Liver (tissue), 9 donors: ENCODE measurements around the gene SLC1A3. TPM values are rescaled to one million over a fixed set of nuclear protein-coding genes. Genes with fewer than 3 reads are reported as not detected.

ENCODE experiments used
- DNase-seq: peaks from one replicate; pipeline ENCODE4 v3.0.0-alpha.2; 2017; ENCODE audit warnings: low spot score
- H3K27ac ChIP-seq, 2 donors: one replicate each; pipeline ENCODE4 v1.7.0; 2013; ENCODE audit warnings: inconsistent platforms in 2 of 2, low read length in 2 of 2, control low read depth in 1 of 2, low read depth in 1 of 2, mild to moderate bottlenecking in 1 of 2
- H3K27me3 ChIP-seq, 4 donors: one replicate each; pipeline versions ENCODE4 v1.6.1 to v1.7.0; 2013; ENCODE audit warnings: low read length in 3 of 4, inconsistent platforms in 1 of 4, mild to moderate bottlenecking in 1 of 4, moderate library complexity in 1 of 4; ENCODE audit not compliant: control insufficient read depth in 4 of 4, insufficient read depth in 4 of 4
- H3K36me3 ChIP-seq, 4 donors: one replicate each; pipeline versions ENCODE4 v1.6.1 to v1.7.0; 2013; ENCODE audit warnings: low read length in 3 of 4, mild to moderate bottlenecking in 3 of 4, low read depth in 1 of 4, moderate library complexity in 1 of 4; ENCODE audit not compliant: control insufficient read depth in 4 of 4, insufficient read depth in 3 of 4
- H3K4me1 ChIP-seq, 4 donors: one replicate each; pipeline versions ENCODE4 v1.6.1 to v1.7.0; 2013; ENCODE audit warnings: low read length in 3 of 4, mild to moderate bottlenecking in 3 of 4, moderate library complexity in 1 of 4; ENCODE audit not compliant: control insufficient read depth in 4 of 4, insufficient read depth in 4 of 4
- H3K4me3 ChIP-seq, 3 donors: one replicate each; pipeline versions ENCODE4 v1.6.1 to v1.7.0; 2013; ENCODE audit warnings: low read length in 3 of 3, control low read depth in 1 of 3, low read depth in 1 of 3, mild to moderate bottlenecking in 1 of 3
- H3K9ac ChIP-seq, 2 donors: one replicate each; pipeline ENCODE4 v1.7.0; 2013; ENCODE audit warnings: low read length in 2 of 2, mild to moderate bottlenecking in 2 of 2, moderate library complexity in 2 of 2, control low read depth in 1 of 2, low read depth in 1 of 2
- H3K9me3 ChIP-seq, 4 donors: one replicate each; pipeline versions ENCODE4 v1.6.1 to v1.7.0; 2013; ENCODE audit warnings: low read length in 3 of 4; ENCODE audit not compliant: control insufficient read depth in 4 of 4
- ATF3 ChIP-seq: IDR thresholded peaks from 2 replicates; pipeline ENCODE4 v1.6.1; 2016; ENCODE audit warnings: antibody characterized with exemption
- CTCF ChIP-seq: fragments of 150-350 bp; IDR thresholded peaks from 2 replicates; pipeline ENCODE4 v1.5.1; 2017; ENCODE audit warnings: improper control_type of control experiment, low read depth, low read length; ENCODE audit not compliant: missing input control
- EGR1 ChIP-seq, 2 donors: IDR thresholded peaks; 2 replicates each; pipeline ENCODE4 v1.6.1; 2016 to 2018; ENCODE audit warnings: antibody characterized with exemption in 2 of 2, low read depth in 2 of 2
- FOXA1 ChIP-seq: IDR thresholded peaks from 2 replicates; pipeline ENCODE4 v1.6.1; 2016; ENCODE audit warnings: antibody characterized with exemption
- FOXA2 ChIP-seq: IDR thresholded peaks from 2 replicates; pipeline ENCODE4 v1.6.1; 2016; ENCODE audit warnings: antibody characterized with exemption
- GABPA ChIP-seq, 2 donors: IDR thresholded peaks in 1 of 2; conservative IDR thresholded peaks in 1 of 2; 2 replicates each; pipeline ENCODE4 v1.6.1; 2016; ENCODE audit warnings: antibody characterized with exemption in 2 of 2, mild to moderate bottlenecking in 1 of 2, moderate library complexity in 1 of 2
- HNF4A ChIP-seq, 2 donors: conservative IDR thresholded peaks; 2 replicates each; pipeline ENCODE4 v1.6.1; 2016; ENCODE audit warnings: antibody characterized with exemption in 2 of 2, mild to moderate bottlenecking in 2 of 2
- HNF4G ChIP-seq: IDR thresholded peaks from 2 replicates; pipeline ENCODE4 v1.6.1; 2016; ENCODE audit warnings: antibody characterized with exemption
- JUND ChIP-seq, 2 donors: IDR thresholded peaks; 2 replicates each; pipeline ENCODE4 v1.6.1; 2016; ENCODE audit warnings: antibody characterized with exemption in 2 of 2
- MAX ChIP-seq: IDR thresholded peaks from 2 replicates; pipeline ENCODE4 v1.6.1; 2016; ENCODE audit warnings: antibody characterized with exemption
- NR2F2 ChIP-seq: IDR thresholded peaks from 2 replicates; pipeline ENCODE4 v1.6.1; 2016; ENCODE audit warnings: antibody characterized with exemption
- RAD21 ChIP-seq, 2 donors: IDR thresholded peaks; 2 replicates each; pipeline ENCODE4 v1.6.1; 2016; ENCODE audit warnings: antibody characterized with exemption in 2 of 2, mild to moderate bottlenecking in 2 of 2
- REST ChIP-seq: IDR thresholded peaks from 2 replicates; pipeline ENCODE4 v1.6.1; 2016; ENCODE audit warnings: antibody characterized with exemption, mild to moderate bottlenecking
- RXRA ChIP-seq, 2 donors: IDR thresholded peaks; 2 replicates each; pipeline ENCODE4 v1.6.1; 2017 to 2018; ENCODE audit warnings: antibody characterized with exemption in 2 of 2, mild to moderate bottlenecking in 1 of 2
- SP1 ChIP-seq: IDR thresholded peaks from 2 replicates; pipeline ENCODE4 v1.6.1; 2018; ENCODE audit warnings: antibody characterized with exemption, mild to moderate bottlenecking
- TAF1 ChIP-seq: conservative IDR thresholded peaks from 2 replicates; pipeline ENCODE4 v1.6.1; 2016; ENCODE audit warnings: antibody characterized with exemption, mild to moderate bottlenecking
- YY1 ChIP-seq: IDR thresholded peaks from 2 replicates; pipeline ENCODE4 v1.6.1; 2016; ENCODE audit warnings: antibody characterized with exemption, mild to moderate bottlenecking
- ZBTB33 ChIP-seq: IDR thresholded peaks from 2 replicates; pipeline ENCODE4 v1.6.1; 2016; ENCODE audit warnings: antibody characterized with exemption
- WGBS: extraction: QIAGEN DNeasy Blood & Tissue Kit; methylation state at CpG from one replicate; pipeline ENCODE4 v1.1.7; 2013; 5-methylcytosine and 5-hydroxymethylcytosine counted together
- polyA plus RNA-seq, 2 donors: library from polyadenylated mRNA; stranded (reverse) in 1 of 2; unstranded in 1 of 2; fragments of 200-250 nt in 1 of 2; fragments of >200 nt in 1 of 2; fragmentation: Nextera tagmentation in 1 of 2; extraction: Ambion mirVana in 1 of 2; gene quantifications; one replicate each; pipeline versions ENCODE4 v1.2.1 to v1.2.3, GENCODE V29; 2013 to 2015
- total RNA-seq, 2 donors: library from RNA; depleted of rRNA; stranded (reverse); fragments of >200 nt; gene quantifications; one replicate each; pipeline ENCODE4 v1.2.3, GENCODE V29; 2014
- donor health status: healthy.
- donor health status: healthy.
- donor health status: healthy.
- donor health status: healthy.
- donor health status: healthy.

The SLC1A3 gene
- total and polyA plus RNA-seq, 4 donors, result 1.8 to 8.8 (median 2.8) TPM

- Histone ChIP-seq H3K9ac (no peak overlapping the region), H3K27me3 (no peaks in the 10 kb centered on the region), H3K9me3 (no peaks in the 10 kb centered on the region), H3K27ac (no peak overlapping the region), H3K4me1 (no peaks in the 10 kb centered on the region), H3K36me3 (no peaks in the 10 kb centered on the region), H3K4me3 (no peak overlapping the region)
- WGBS, result 77% methylated on average over 6 of the region's 6 CpGs
- DNase-seq, result no peak
- TF ChIP-seq FOXA2 (no peak), HNF4G (no peak), HNF4A (conservative IDR thresholded peaks at IDR 0.05) (no peak), ZBTB33 (no peak), YY1 (no peak), TAF1 (no peak), GABPA (IDR thresholded peaks at IDR 0.05 in 1 of 2, conservative IDR thresholded peaks at IDR 0.05 in 1 of 2) (no peak), CTCF (no peak), RAD21 (IDR thresholded peaks at IDR 0.05) (no peak), MAX (no peak), RXRA (IDR thresholded peaks at IDR 0.05) (no peak), REST (no peak), ATF3 (no peak), SP1 (no peak), JUND (IDR thresholded peaks at IDR 0.05) (no peak), FOXA1 (no peak), NR2F2 (no peak), EGR1 (IDR thresholded peaks at IDR 0.05; ENCODE audit: low read depth in 2 of 2) (no peak)
Measured at GRCh38 chr5:36621985-36622384, 15.6 kb downstream of the SLC1A3 start.

- Histone ChIP-seq H3K27ac (no peak overlapping the region), H3K27me3 (peaks cover 0 to 3% (median under 1%) of the 10 kb centered on the region in 4 donors), H3K36me3 (no peaks in the 10 kb centered on the region), H3K9ac (no peak overlapping the region), H3K4me1 (no peaks in the 10 kb centered on the region), H3K9me3 (no peaks in the 10 kb centered on the region), H3K4me3 (no peak overlapping the region)
- 65% methylated on average over 9 of the region's 9 CpGs for WGBS
- DNase-seq, result no peak
- TF ChIP-seq RXRA (IDR thresholded peaks at IDR 0.05), result no peak
- TF ChIP-seq RAD21 (IDR thresholded peaks at IDR 0.05), result no peak
- no peak for TF ChIP-seq YY1
- no peak for TF ChIP-seq HNF4A (conservative IDR thresholded peaks at IDR 0.05)
- TF ChIP-seq CTCF, result no peak
- no peak for TF ChIP-seq EGR1 (IDR thresholded peaks at IDR 0.05; ENCODE audit: low read depth in 2 of 2)
- TF ChIP-seq SP1, result no peak
- TF ChIP-seq MAX, result no peak
- TF ChIP-seq REST, result no peak
- no peak for TF ChIP-seq FOXA2
- TF ChIP-seq JUND (IDR thresholded peaks at IDR 0.05), result no peak
- TF ChIP-seq NR2F2, result no peak
- no peak for TF ChIP-seq HNF4G
Measured at GRCh38 chr5:36623832-36624231, 17.4 kb downstream of the SLC1A3 start.
